Endothelial cell of umbilical vein (primary cell): Measurements from ENCODE around the gene ZNF507. TPM values are rescaled to one million over a fixed set of nuclear protein-coding genes. Genes with fewer than 3 reads are reported as not detected.

Source experiments
- BruUV-seq: library from RNA; stranded (reverse); fragments of 400-500 nt; replicated peaks from 2 replicates; lab custom pipeline; 2021; lab: Mats Ljungman, UMichigan
- CTCF ChIA-PET: fragments of 300-600, 350-600 bp; sonication (Branson Sonifier 250); formaldehyde crosslinking; loops from one replicate; lab custom pipeline; 2021; ENCODE audit warnings: antibody characterized with exemption, inconsistent platforms; lab: Charles Lee
- POLR2A ChIA-PET: fragments of 300-600, 350-600 bp; sonication (Branson Sonifier 250); formaldehyde crosslinking; loops from one replicate; lab custom pipeline; 2021; ENCODE audit warnings: antibody characterized with exemption, inconsistent platforms; lab: Charles Lee
- DNase-seq: peaks from one replicate; pipeline ENCODE4 v3.0.0-alpha.2; 2011; ENCODE audit warnings: low read depth, low spot score
- FAIRE-seq: peaks from 2 replicates; lab custom pipeline; 2011; peaks lifted over from hg19 to GRCh38; lab: Jason Lieb, UNC
- H2AFZ ChIP-seq: 2 replicates; pipeline ENCODE4 v1.6.0; 2012; ENCODE audit warnings: low read depth, low read length, control low read depth, inconsistent platforms
- H3K27ac ChIP-seq: 2 replicates; pipeline ENCODE4 v1.5.1; 2011; ENCODE audit warnings: low read depth, mild to moderate bottlenecking, control low read depth, low read length, moderate library complexity; ENCODE audit not compliant: insufficient read depth
- H3K27me3 ChIP-seq, 2 experiments: 2 replicates each; pipeline versions ENCODE4 v1.6.0 to v1.6.1; 2011; ENCODE audit warnings: low read length in 2 of 2, mixed read lengths in 1 of 2; ENCODE audit not compliant: control insufficient read depth in 2 of 2, insufficient read depth in 2 of 2
- H3K36me3 ChIP-seq, 2 experiments: 2 replicates in 1 of 2; 3 replicates in 1 of 2; pipeline ENCODE4 v1.5.1; 2011; ENCODE audit warnings: low read length in 2 of 2, mild to moderate bottlenecking in 1 of 2, moderate library complexity in 1 of 2; ENCODE audit not compliant: control insufficient read depth in 2 of 2, insufficient read depth in 2 of 2; ENCODE audit errors: extremely low read depth in 1 of 2
- H3K4me1 ChIP-seq: 3 replicates; pipeline ENCODE4 v1.5.1; 2011; ENCODE audit warnings: mild to moderate bottlenecking, low read length; ENCODE audit not compliant: control insufficient read depth, insufficient read depth; ENCODE audit errors: extremely low read depth
- H3K4me2 ChIP-seq: 2 replicates; pipeline ENCODE4 v1.6.1; 2011; ENCODE audit warnings: low read length, control low read depth, mixed read lengths; ENCODE audit not compliant: insufficient read depth
- H3K4me3 ChIP-seq, 3 experiments: fragments of 200-600 bp in 1 of 3; sonication (generic), shearing (Covaris generic) in 1 of 3; replicated peaks in 1 of 3; 2 replicates each; pipeline ENCODE4 v1.5.1; 2011 to 2016; ENCODE audit warnings: control low read depth in 3 of 3, low read length in 3 of 3, mild to moderate bottlenecking in 2 of 3, inconsistent platforms in 1 of 3, low read depth in 1 of 3, moderate library complexity in 1 of 3; ENCODE audit not compliant: insufficient read depth in 1 of 3
- H3K79me2 ChIP-seq: 2 replicates; pipeline ENCODE4 v1.6.0; 2012; ENCODE audit warnings: low read length, inconsistent platforms; ENCODE audit not compliant: control insufficient read depth, insufficient read depth
- H3K9ac ChIP-seq: replicated peaks from 2 replicates; pipeline ENCODE3; 2011; ENCODE audit warnings: low read length, control low read depth; ENCODE audit not compliant: insufficient read depth; ENCODE audit errors: extremely low read depth
- H3K9me1 ChIP-seq: replicated peaks from 3 replicates; pipeline ENCODE4 v1.6.0; 2011; ENCODE audit warnings: mild to moderate bottlenecking, low read length; ENCODE audit not compliant: control insufficient read depth, insufficient read depth; ENCODE audit errors: extremely low read depth
- H3K9me3 ChIP-seq: replicated peaks from 2 replicates; pipeline ENCODE4 v1.5.1; 2012; ENCODE audit warnings: low read length, inconsistent platforms; ENCODE audit not compliant: control insufficient read depth, insufficient read depth
- H4K20me1 ChIP-seq: replicated peaks from 2 replicates; pipeline ENCODE3; 2011; ENCODE audit warnings: mild to moderate bottlenecking, low read length; ENCODE audit not compliant: control insufficient read depth, insufficient read depth; ENCODE audit errors: extremely low read depth
- CTCF ChIP-seq, 2 donors: IDR thresholded peaks; 1 replicate in 1 of 2; 2 replicates in 1 of 2; pipeline ENCODE4 v1.5.1; 2011; ENCODE audit warnings: low read length in 2 of 2, mild to moderate bottlenecking in 2 of 2, moderate library complexity in 2 of 2, control low read depth in 1 of 2, inconsistent platforms in 1 of 2, low read depth in 1 of 2; ENCODE audit not compliant: insufficient read depth in 1 of 2; ENCODE audit errors: extremely low read depth in 1 of 2
- EZH2 ChIP-seq: IDR thresholded peaks from 2 replicates; pipeline ENCODE4 v1.6.1; 2012; ENCODE audit warnings: borderline replicate concordance, low read depth, mild to moderate bottlenecking, moderate library complexity, low read length, inconsistent platforms; ENCODE audit not compliant: severe bottlenecking
- FOS ChIP-seq: IDR thresholded peaks from 2 replicates; pipeline ENCODE4 v1.6.1; 2011; ENCODE audit warnings: mild to moderate bottlenecking, low read length, moderate library complexity, borderline replicate concordance; ENCODE audit not compliant: insufficient read depth
- GATA2 ChIP-seq: IDR thresholded peaks from 2 replicates; pipeline ENCODE4 v1.7.0; 2011; ENCODE audit warnings: low read depth, mild to moderate bottlenecking, moderate library complexity, mixed read lengths, low read length; ENCODE audit not compliant: insufficient read length, insufficient read depth
- JUN ChIP-seq: IDR thresholded peaks from 2 replicates; pipeline ENCODE4 v1.6.1; 2011; ENCODE audit warnings: borderline replicate concordance, low read depth; ENCODE audit not compliant: insufficient read length, insufficient read depth
- MYC ChIP-seq: IDR thresholded peaks from one replicate; pipeline ENCODE4 v1.6.1; 2011; ENCODE audit warnings: mild to moderate bottlenecking, low read depth, low read length
- POLR2A ChIP-seq: IDR thresholded peaks from 2 replicates; pipeline ENCODE4 v1.6.1; 2012; ENCODE audit warnings: low read depth, mild to moderate bottlenecking, control low read depth, low read length
- POLR2AphosphoS5 ChIP-seq: IDR thresholded peaks from 2 replicates; pipeline ENCODE4 v1.6.1; 2012; ENCODE audit warnings: low read depth, mild to moderate bottlenecking, control low read depth, low read length, moderate library complexity; ENCODE audit not compliant: insufficient read depth
- dilution Hi-C: fragments of 300-500 bp; cut with MboI; formaldehyde crosslinking; loops from one replicate; pipeline ENCODE4 v1.15.0; 2019; ENCODE audit warnings: low sequenced_read_pairs; ENCODE audit not compliant: extremely low pct_ligation_motif_present
- intact Hi-C: fragments of 100-400 bp; cut with micrococcal nuclease; formaldehyde crosslinking; loops from one replicate; pipeline ENCODE4 v1.10.0; 2022
- polyA plus RNA-seq, 4 experiments: library from polyadenylated mRNA; depleted of rRNA in 3 of 4; stranded (reverse) in 3 of 4; unstranded in 1 of 4; fragments of >200 nt; gene quantifications; 2 replicates each; pipeline versions ENCODE4 v1.2.1 to v1.2.3, GENCODE V29; 2011 to 2012; ENCODE audit warnings: missing spikeins in 1 of 4
- total RNA-seq: library from RNA; stranded (reverse); gene quantifications from 2 replicates; pipeline ENCODE4 v1.2.3, GENCODE V29; 2021
- TF ChIP-seq, protein P1 (sequence below): IDR thresholded peaks from 2 replicates; pipeline ENCODE4 v1.6.1; 2011; ENCODE audit not compliant: insufficient read depth, insufficient read length

Gene ZNF507
- total and polyA plus RNA-seq, 2 donors (not counting 3 experiments of a cell fraction or from before 2014, with no cell fraction given) = 6.8 to 23.0 TPM

GRCh38 chr19:32401992-32402391, 56.6 kb downstream of the ZNF507 start:
- dilution Hi-C loops = no loop called here
- ChIA-PET POLR2A (no interaction called here), CTCF (no interaction called here)
- no peaks in the 10 kb centered on the region for H3K36me3 ChIP-seq
- no TSS peak for BruUV-seq
- H3K4me2 ChIP-seq = no peak overlapping the region
- no peak overlapping the region for H3K27ac ChIP-seq
- intact Hi-C loops = no loop called here
- no peaks in the 10 kb centered on the region for H4K20me1 ChIP-seq
- no peak overlapping the region for H3K9ac ChIP-seq
- FAIRE-seq = no peak
- no peaks in the 10 kb centered on the region for H3K9me3 ChIP-seq
- H3K9me1 ChIP-seq = no peaks in the 10 kb centered on the region
- peaks cover 6% of the 10 kb centered on the region for H3K79me2 ChIP-seq
- H3K27me3 ChIP-seq = no peaks in the 10 kb centered on the region
- TF ChIP-seq POLR2AphosphoS5 (no peak), FOS (no peak), CTCF (IDR thresholded peaks at IDR 0.05; ENCODE audit: extremely low read depth in 1 of 2, insufficient read depth in 1 of 2, low read depth in 1 of 2, low read length in 2 of 2) (no peak), EZH2 (no peak), GATA2 (no peak), POLR2A (no peak), MYC (no peak), JUN (no peak)
- TF ChIP-seq, protein P1, sequence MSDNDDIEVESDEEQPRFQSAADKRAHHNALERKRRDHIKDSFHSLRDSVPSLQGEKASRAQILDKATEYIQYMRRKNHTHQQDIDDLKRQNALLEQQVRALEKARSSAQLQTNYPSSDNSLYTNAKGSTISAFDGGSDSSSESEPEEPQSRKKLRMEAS = no peak
- H3K4me3 ChIP-seq = no peak overlapping the region
- peaks cover 8% of the 10 kb centered on the region for H3K4me1 ChIP-seq
- DNase-seq = no peak
- H2AFZ ChIP-seq = no peak overlapping the region
